Caco-2 (cell line): ENCODE measurements around the gene GRK6. TPM values are rescaled to one million over a fixed set of nuclear protein-coding genes. Genes with fewer than 3 reads are reported as not detected.

Experiments used
- BruUV-seq: library from RNA; stranded (reverse); fragments of 400-500 nt; replicated peaks from 2 replicates; lab custom pipeline; 2021; lab: Mats Ljungman, UMichigan
- CTCF ChIA-PET: fragments of 300-600 bp; sonication (Branson Sonifier 250); formaldehyde crosslinking; loops from one replicate; lab custom pipeline; 2022; ENCODE audit warnings: antibody characterized with exemption; lab: Charles Lee
- POLR2A ChIA-PET: fragments of 300-600 bp; sonication (Branson Sonifier 250); formaldehyde crosslinking; loops from one replicate; lab custom pipeline; 2022; ENCODE audit warnings: antibody characterized with exemption; lab: Charles Lee
- DNase-seq, 2 experiments: peaks; one replicate each; pipeline versions ENCODE4 v3.0.0 to v3.0.0-alpha.2; 2020 to 2022
- H3K27me3 ChIP-seq: replicated peaks from 2 replicates; pipeline ENCODE4 v1.6.0; 2011; ENCODE audit warnings: low read length; ENCODE audit not compliant: control insufficient read depth, insufficient read depth
- H3K36me3 ChIP-seq: 2 replicates; pipeline ENCODE4 v1.5.1; 2011; ENCODE audit warnings: low read length; ENCODE audit not compliant: control insufficient read depth, insufficient read depth
- H3K4me1 ChIP-seq: fragments of 250-450 bp; sonication (Bioruptor Pico); 2 replicates; pipeline ENCODE4 v1.5.1; 2020; ENCODE audit warnings: mild to moderate bottlenecking
- H3K4me3 ChIP-seq: 2 replicates; pipeline ENCODE4 v1.5.1; 2011; ENCODE audit warnings: low read depth, mild to moderate bottlenecking, control low read depth, low read length
- H3K9me3 ChIP-seq: fragments of 250-450 bp; sonication (Bioruptor Pico); 2 replicates; pipeline ENCODE4 v1.5.1; 2020; ENCODE audit warnings: mild to moderate bottlenecking, moderate library complexity
- H3K27ac Mint-ChIP-seq: one replicate; pipeline ENCODE4 v1.8.0; 2022; ENCODE audit warnings: mixed read lengths; ENCODE audit not compliant: unreplicated experiment
- H3K27me3 Mint-ChIP-seq: one replicate; pipeline ENCODE4 v1.8.0; 2022; ENCODE audit warnings: mixed read lengths; ENCODE audit not compliant: insufficient read depth, unreplicated experiment
- H3K36me3 Mint-ChIP-seq: one replicate; pipeline ENCODE4 v1.8.0; 2022; ENCODE audit warnings: mild to moderate bottlenecking, mixed read lengths; ENCODE audit not compliant: insufficient read depth, unreplicated experiment
- H3K4me1 Mint-ChIP-seq: one replicate; pipeline ENCODE4 v1.8.0; 2022; ENCODE audit warnings: low read depth, mixed read lengths; ENCODE audit not compliant: unreplicated experiment
- H3K4me3 Mint-ChIP-seq: one replicate; pipeline ENCODE4 v1.8.0; 2022; ENCODE audit warnings: mild to moderate bottlenecking, moderate library complexity, mixed read lengths; ENCODE audit not compliant: unreplicated experiment
- H3K9me3 Mint-ChIP-seq: one replicate; pipeline ENCODE4 v1.8.0; 2022; ENCODE audit warnings: mixed read lengths; ENCODE audit not compliant: unreplicated experiment
- intact Hi-C: fragments of 100-400 bp; cut with micrococcal nuclease; formaldehyde crosslinking; loops from one replicate; pipeline ENCODE4 v1.10.0; 2022; ENCODE audit not compliant: unreplicated experiment
- total RNA-seq: library from RNA; stranded (reverse); gene quantifications from 2 replicates; pipeline ENCODE4 v1.2.3, GENCODE V29; 2022
- TF ChIP-seq, protein P1 (sequence below), 2 experiments: fragments of 200-600 bp in 1 of 2; IDR thresholded peaks; 1 replicate in 1 of 2; 2 replicates in 1 of 2; pipeline versions ENCODE4 v1.5.1 to v1.8.0; 2011 to 2022; ENCODE audit warnings: antibody characterized with exemption in 1 of 2, control low read depth in 1 of 2, inconsistent platforms in 1 of 2, low read depth in 1 of 2, low read length in 1 of 2, mild to moderate bottlenecking in 1 of 2, moderate library complexity in 1 of 2; ENCODE audit not compliant: insufficient read depth in 1 of 2, severe bottlenecking in 1 of 2, unreplicated experiment in 1 of 2

The GRK6 gene
- total RNA-seq, 1 experiment from 2014 or later, result 71.9 TPM

DNA sequence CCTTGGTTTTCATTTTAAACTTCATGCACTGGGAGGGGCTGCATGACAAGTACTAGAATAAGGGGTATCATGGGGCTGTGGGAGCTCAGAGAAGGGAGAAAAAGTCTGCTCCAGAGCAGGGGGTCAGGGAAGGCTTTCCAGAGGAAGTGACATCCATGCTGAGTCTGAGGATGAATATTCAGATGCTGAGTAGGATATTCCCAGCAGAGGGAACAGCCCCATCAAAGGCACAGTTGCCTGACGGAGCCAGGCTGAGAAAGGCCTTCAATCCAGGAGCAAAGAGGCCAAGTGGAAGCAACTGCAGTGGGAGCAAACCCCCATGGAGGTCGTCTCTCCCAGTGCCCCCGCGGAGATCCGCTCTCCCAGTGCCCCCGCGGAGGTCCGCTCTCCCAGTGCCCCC lies 30.4 kb upstream of the GRK6 start:
- TF ChIP-seq, protein P1, sequence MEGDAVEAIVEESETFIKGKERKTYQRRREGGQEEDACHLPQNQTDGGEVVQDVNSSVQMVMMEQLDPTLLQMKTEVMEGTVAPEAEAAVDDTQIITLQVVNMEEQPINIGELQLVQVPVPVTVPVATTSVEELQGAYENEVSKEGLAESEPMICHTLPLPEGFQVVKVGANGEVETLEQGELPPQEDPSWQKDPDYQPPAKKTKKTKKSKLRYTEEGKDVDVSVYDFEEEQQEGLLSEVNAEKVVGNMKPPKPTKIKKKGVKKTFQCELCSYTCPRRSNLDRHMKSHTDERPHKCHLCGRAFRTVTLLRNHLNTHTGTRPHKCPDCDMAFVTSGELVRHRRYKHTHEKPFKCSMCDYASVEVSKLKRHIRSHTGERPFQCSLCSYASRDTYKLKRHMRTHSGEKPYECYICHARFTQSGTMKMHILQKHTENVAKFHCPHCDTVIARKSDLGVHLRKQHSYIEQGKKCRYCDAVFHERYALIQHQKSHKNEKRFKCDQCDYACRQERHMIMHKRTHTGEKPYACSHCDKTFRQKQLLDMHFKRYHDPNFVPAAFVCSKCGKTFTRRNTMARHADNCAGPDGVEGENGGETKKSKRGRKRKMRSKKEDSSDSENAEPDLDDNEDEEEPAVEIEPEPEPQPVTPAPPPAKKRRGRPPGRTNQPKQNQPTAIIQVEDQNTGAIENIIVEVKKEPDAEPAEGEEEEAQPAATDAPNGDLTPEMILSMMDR (IDR thresholded peaks at IDR 0.05; ENCODE audit: insufficient read depth in 1 of 2, low read depth in 1 of 2, low read length in 1 of 2, severe bottlenecking in 1 of 2, unreplicated experiment in 1 of 2), result no peak
- H3K27me3 ChIP-seq, result no peaks in the 10 kb centered on the region
- POLR2A ChIA-PET, result no interaction called here
- CTCF ChIA-PET, result no interaction called here
- Mint-ChIP-seq H3K27ac (no peak overlapping the region), H3K9me3 (no peaks in the 10 kb centered on the region), H3K27me3 (peaks cover 3% of the 10 kb centered on the region), H3K4me3 (no peak overlapping the region), H3K4me1 (peaks cover under 1% of the 10 kb centered on the region), H3K36me3 (peaks cover 3% of the 10 kb centered on the region)
- H3K4me3 ChIP-seq, result no peak overlapping the region
- H3K4me1 ChIP-seq, result no peaks in the 10 kb centered on the region
- intact Hi-C loops, result no loop called here
- no TSS peak for BruUV-seq
- no peaks in the 10 kb centered on the region for H3K36me3 ChIP-seq
- no peak for DNase-seq
- H3K9me3 ChIP-seq, result no peaks in the 10 kb centered on the region

DNA sequence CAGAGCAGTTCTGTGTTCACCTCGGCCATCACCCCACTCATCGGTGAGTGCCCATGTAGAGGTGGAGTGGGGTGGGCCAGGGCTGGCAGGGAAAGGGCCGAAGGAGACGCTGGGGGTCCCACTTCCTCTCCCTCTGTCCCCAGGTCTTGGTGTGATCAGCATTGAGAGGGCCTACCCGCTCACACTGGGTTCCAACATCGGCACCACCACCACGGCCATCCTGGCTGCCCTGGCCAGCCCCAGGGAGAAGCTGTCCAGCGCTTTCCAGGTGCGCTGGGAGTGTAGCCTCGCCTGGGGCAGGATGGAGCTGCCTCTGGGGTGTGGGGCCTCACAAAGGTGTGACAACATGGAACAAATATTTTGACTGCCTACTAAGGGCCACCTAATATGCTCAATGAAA lies 29.7 kb upstream of the GRK6 start:
- H3K27me3 ChIP-seq, result no peaks in the 10 kb centered on the region
- H3K36me3 ChIP-seq, result no peaks in the 10 kb centered on the region
- peaks cover 6% of the 10 kb centered on the region for H3K4me1 Mint-ChIP-seq
- intact Hi-C loops, result no loop called here
- H3K27ac Mint-ChIP-seq, result no peak overlapping the region
- H3K9me3 ChIP-seq, result no peaks in the 10 kb centered on the region
- no peaks in the 10 kb centered on the region for H3K36me3 Mint-ChIP-seq
- BruUV-seq, result no TSS peak
- no peak for DNase-seq
- no peaks in the 10 kb centered on the region for H3K9me3 Mint-ChIP-seq
- peaks cover 3% of the 10 kb centered on the region for H3K27me3 Mint-ChIP-seq
- no peaks in the 10 kb centered on the region for H3K4me1 ChIP-seq
- ChIA-PET CTCF (interaction anchor here (0.6 kb wide), 1 partner anchor 28 kb away, joined by 3 read pairs; no protein-coding TSS in a partner anchor), POLR2A (interaction anchor here (0.5 kb wide), 1 partner anchor 66 kb away, joined by 3 read pairs; no protein-coding TSS in a partner anchor)
- TF ChIP-seq, protein P1 (IDR thresholded peaks at IDR 0.05; ENCODE audit: insufficient read depth in 1 of 2, low read depth in 1 of 2, low read length in 1 of 2, severe bottlenecking in 1 of 2, unreplicated experiment in 1 of 2), result no peak
- no peak overlapping the region for H3K4me3 ChIP-seq
- H3K4me3 Mint-ChIP-seq, result no peak overlapping the region

DNA sequence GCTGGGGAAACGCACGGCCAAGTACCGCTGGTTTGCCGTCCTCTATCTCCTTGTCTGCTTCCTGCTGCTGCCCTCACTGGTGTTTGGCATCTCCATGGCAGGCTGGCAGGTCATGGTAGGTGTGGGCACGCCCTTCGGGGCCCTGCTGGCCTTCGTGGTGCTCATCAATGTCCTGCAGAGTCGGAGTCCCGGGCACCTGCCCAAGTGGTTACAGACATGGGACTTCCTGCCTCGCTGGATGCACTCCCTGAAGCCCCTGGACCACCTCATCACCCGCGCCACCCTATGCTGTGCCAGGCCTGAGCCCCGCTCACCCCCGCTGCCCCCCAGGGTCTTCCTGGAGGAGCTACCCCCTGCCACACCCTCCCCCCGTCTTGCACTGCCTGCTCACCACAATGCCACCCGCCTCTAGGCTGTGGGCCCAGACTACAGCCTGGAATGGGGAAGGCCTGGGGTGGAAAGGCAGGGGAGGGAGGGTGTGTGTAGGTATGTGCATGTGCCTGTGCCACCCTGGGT lies 28.5 kb upstream of the GRK6 start:
- Mint-ChIP-seq H3K27me3 (peaks cover 3% of the 10 kb centered on the region), H3K4me1 (peaks cover 6% of the 10 kb centered on the region), H3K36me3 (peaks cover 6% of the 10 kb centered on the region), H3K4me3 (no peak overlapping the region), H3K9me3 (no peaks in the 10 kb centered on the region), H3K27ac (no peak overlapping the region)
- intact Hi-C loops, result no loop called here
- H3K27me3 ChIP-seq, result no peaks in the 10 kb centered on the region
- H3K9me3 ChIP-seq, result no peaks in the 10 kb centered on the region
- no peaks in the 10 kb centered on the region for H3K36me3 ChIP-seq
- ChIA-PET CTCF (no interaction called here), POLR2A (no interaction called here)
- H3K4me1 ChIP-seq, result no peaks in the 10 kb centered on the region; the same call in 1 of the 2 replicates
- DNase-seq, result no peak
- BruUV-seq, result no TSS peak
- no peak overlapping the region for H3K4me3 ChIP-seq
- TF ChIP-seq, protein P1 (IDR thresholded peaks at IDR 0.05; ENCODE audit: insufficient read depth in 1 of 2, low read depth in 1 of 2, low read length in 1 of 2, severe bottlenecking in 1 of 2, unreplicated experiment in 1 of 2), result no peak
